K562 (cell line): ENCODE data around the gene CA7. TPM values are rescaled to one million over a fixed set of nuclear protein-coding genes. Genes with fewer than 3 reads are reported as not detected.

ENCODE experiments used
- EHMT2 ChIP-seq: fragments of 450-650 bp; IDR thresholded peaks from 2 replicates; pipeline ENCODE4 v1.6.1; 2018; ENCODE audit warnings: antibody characterized with exemption
- FOSL1 ChIP-seq: fragments of 200-800 bp; sonication (Bioruptor generic); conservative IDR thresholded peaks from 2 replicates; pipeline ENCODE4 v1.6.1; 2016; ENCODE audit warnings: missing genetic modification characterization, missing compliant biosample characterization
- JUND ChIP-seq, 2 experiments: IDR thresholded peaks; 2 replicates in 1 of 2; 3 replicates in 1 of 2; pipeline ENCODE4 v1.6.1; 2011; ENCODE audit warnings: borderline replicate concordance in 2 of 2, low read depth in 2 of 2, low read length in 2 of 2, improper control_type of control experiment in 1 of 2, missing biosample characterization in 1 of 2, missing genetic modification characterization in 1 of 2, missing genetic modification reagents in 1 of 2
- NFIC ChIP-seq: fragments of 450-650 bp; IDR thresholded peaks from 2 replicates; pipeline ENCODE4 v1.6.1; 2017; ENCODE audit warnings: mild to moderate bottlenecking, inconsistent platforms
- POU5F1 ChIP-seq: fragments of 150-350 bp; IDR thresholded peaks from 2 replicates; pipeline ENCODE4 v1.6.1; 2014; ENCODE audit warnings: borderline replicate concordance, low read length, low read depth, mild to moderate bottlenecking; ENCODE audit not compliant: partially characterized antibody
- RBM39 ChIP-seq: fragments of 200-400 bp; formaldehyde crosslinking; optimal IDR thresholded peaks from 2 replicates; pipeline ENCODE3; 2018; ENCODE audit warnings: low read depth, low read length
- SMARCC2 ChIP-seq: fragments of 450-650 bp; IDR thresholded peaks from 2 replicates; pipeline ENCODE4 v1.6.1; 2017; ENCODE audit warnings: antibody characterized with exemption, moderate library complexity, mild to moderate bottlenecking, low read depth
- polyA plus RNA-seq, 8 experiments: library from polyadenylated mRNA; depleted of rRNA in 4 of 8; stranded (reverse) in 5 of 8; unstranded in 3 of 8; fragments of >200 nt; fragmentation: Nextera tagmentation in 2 of 8; fragmentation: Illumina TruSeq in 1 of 8; extraction: Ambion mirVana in 2 of 8; extraction: Trizol in 1 of 8; gene quantifications; 2 replicates each; pipeline versions ENCODE4 v1.2.1 to v1.2.3, GENCODE V29; 2011 to 2014; ENCODE audit warnings: inconsistent platforms in 1 of 8, missing spikeins in 1 of 8
- total RNA-seq, 7 experiments: library from RNA; depleted of rRNA in 6 of 7; stranded (reverse); fragments of >200 nt in 6 of 7; fragmentation: Illumina TruSeq in 2 of 7; extraction: Trizol in 2 of 7; gene quantifications; 2 replicates each; pipeline versions ENCODE4 v1.2.1 to v1.2.3, GENCODE V29; 2011 to 2021; ENCODE audit warnings: low replicate concordance in 1 of 7
- TF ChIP-seq, protein P1 (sequence below): fragments of 250-450 bp; sonication (Bioruptor Pico); IDR thresholded peaks from 2 replicates; pipeline ENCODE4 v1.5.0; 2022; ENCODE audit warnings: mild to moderate bottlenecking
- TF ChIP-seq, protein P2 (sequence below): fragments of 450-650 bp; IDR thresholded peaks from 2 replicates; pipeline ENCODE4 v1.6.1; 2017; ENCODE audit warnings: antibody characterized with exemption, mild to moderate bottlenecking

CA7 gene
- total and polyA plus RNA-seq, 9 of the 15 experiments (the other 6 are each of a cell fraction or from before 2014, with no cell fraction given): 0.03 to 0.07 (median 0.05) TPM; not detected in 5

DNA sequence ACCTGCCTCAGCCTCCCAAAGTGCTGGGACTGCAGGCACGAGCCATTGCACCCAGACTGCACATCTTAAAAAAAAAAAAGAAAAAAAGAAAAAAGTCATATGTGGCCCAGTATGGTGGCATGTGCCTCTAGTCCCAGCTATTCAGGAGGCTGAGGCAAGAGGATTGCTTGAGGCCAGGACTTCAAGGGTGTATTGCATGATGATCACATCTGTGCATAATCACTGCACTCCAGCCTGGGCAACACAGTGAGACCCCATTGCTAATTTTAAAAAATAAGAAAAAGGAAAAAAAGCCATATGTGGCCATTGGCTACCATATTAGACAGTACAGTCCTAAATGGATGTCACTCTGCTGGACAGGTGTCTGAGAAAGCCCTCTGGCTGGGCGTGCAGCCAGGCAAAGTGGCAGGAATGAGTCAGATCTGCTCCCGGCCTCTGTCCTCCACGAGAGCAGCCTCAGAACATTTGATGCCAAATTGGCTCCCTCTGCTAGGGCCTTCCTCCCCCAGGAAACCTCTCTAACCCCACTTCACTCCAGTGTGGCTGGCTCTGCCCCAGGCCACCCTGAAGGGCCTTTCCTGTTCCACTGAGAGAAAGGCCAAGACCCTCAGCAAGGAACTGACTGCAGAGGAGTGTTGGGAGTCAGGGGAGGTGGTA is 14.7 kb downstream of the CA7 start (continued):
- TF ChIP-seq RBM39 (no peak), POU5F1 (no peak), NFIC (0 out of 2 replicates have a peak, but pooled peaks have one; percentile 7), FOSL1 (peak; percentile 45; the same call in 1 of the 2 replicates), EHMT2 (no peak), JUND (IDR thresholded peaks at IDR 0.05; ENCODE audit: borderline replicate concordance, low read depth, low read length) (0 out of 2 replicates have a peak, but pooled peaks have one; percentile 12), JUND (tag; IDR thresholded peaks at IDR 0.05; ENCODE audit: borderline replicate concordance, low read depth, low read length) (0 out of 3 replicates have a peak, but pooled peaks have one; percentile 17), SMARCC2 (no peak)
- TF ChIP-seq, protein P1, sequence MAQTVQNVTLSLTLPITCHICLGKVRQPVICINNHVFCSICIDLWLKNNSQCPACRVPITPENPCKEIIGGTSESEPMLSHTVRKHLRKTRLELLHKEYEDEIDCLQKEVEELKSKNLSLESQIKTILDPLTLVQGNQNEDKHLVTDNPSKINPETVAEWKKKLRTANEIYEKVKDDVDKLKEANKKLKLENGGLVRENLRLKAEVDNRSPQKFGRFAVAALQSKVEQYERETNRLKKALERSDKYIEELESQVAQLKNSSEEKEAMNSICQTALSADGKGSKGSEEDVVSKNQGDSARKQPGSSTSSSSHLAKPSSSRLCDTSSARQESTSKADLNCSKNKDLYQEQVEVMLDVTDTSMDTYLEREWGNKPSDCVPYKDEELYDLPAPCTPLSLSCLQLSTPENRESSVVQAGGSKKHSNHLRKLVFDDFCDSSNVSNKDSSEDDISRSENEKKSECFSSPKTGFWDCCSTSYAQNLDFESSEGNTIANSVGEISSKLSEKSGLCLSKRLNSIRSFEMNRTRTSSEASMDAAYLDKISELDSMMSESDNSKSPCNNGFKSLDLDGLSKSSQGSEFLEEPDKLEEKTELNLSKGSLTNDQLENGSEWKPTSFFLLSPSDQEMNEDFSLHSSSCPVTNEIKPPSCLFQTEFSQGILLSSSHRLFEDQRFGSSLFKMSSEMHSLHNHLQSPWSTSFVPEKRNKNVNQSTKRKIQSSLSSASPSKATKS: no peak
- TF ChIP-seq, protein P2, sequence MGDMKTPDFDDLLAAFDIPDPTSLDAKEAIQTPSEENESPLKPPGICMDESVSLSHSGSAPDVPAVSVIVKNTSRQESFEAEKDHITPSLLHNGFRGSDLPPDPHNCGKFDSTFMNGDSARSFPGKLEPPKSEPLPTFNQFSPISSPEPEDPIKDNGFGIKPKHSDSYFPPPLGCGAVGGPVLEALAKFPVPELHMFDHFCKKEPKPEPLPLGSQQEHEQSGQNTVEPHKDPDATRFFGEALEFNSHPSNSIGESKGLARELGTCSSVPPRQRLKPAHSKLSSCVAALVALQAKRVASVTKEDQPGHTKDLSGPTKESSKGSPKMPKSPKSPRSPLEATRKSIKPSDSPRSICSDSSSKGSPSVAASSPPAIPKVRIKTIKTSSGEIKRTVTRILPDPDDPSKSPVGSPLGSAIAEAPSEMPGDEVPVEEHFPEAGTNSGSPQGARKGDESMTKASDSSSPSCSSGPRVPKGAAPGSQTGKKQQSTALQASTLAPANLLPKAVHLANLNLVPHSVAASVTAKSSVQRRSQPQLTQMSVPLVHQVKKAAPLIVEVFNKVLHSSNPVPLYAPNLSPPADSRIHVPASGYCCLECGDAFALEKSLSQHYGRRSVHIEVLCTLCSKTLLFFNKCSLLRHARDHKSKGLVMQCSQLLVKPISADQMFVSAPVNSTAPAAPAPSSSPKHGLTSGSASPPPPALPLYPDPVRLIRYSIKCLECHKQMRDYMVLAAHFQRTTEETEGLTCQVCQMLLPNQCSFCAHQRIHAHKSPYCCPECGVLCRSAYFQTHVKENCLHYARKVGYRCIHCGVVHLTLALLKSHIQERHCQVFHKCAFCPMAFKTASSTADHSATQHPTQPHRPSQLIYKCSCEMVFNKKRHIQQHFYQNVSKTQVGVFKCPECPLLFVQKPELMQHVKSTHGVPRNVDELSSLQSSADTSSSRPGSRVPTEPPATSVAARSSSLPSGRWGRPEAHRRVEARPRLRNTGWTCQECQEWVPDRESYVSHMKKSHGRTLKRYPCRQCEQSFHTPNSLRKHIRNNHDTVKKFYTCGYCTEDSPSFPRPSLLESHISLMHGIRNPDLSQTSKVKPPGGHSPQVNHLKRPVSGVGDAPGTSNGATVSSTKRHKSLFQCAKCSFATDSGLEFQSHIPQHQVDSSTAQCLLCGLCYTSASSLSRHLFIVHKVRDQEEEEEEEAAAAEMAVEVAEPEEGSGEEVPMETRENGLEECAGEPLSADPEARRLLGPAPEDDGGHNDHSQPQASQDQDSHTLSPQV: no peak
